GM19025 (cell line): ENCODE data around the gene FITM1.
"Not testable (repeated sequence)": the region's sequence is repeated elsewhere in the genome, so short reads cannot be mapped to it uniquely, and the experiment has no call there.

ENCODE experiments used
- ATAC-seq: cut with Tn5 transposase; IDR thresholded peaks from one replicate; pipeline ENCODE4 v1.9.1; 2021; ENCODE audit warnings: mild to moderate bottlenecking, low read depth, moderate library complexity; ENCODE audit not compliant: unreplicated experiment

The FITM1 gene

GRCh38 chr14:24096545-24097181 lies 33.8 kb upstream of the FITM1 start:
- no peak for ATAC-seq

- ATAC-seq: no peak
Observed at GRCh38 chr14:24098229-24098926, 32.1 kb upstream of the FITM1 start.

- ATAC-seq: no peak
Observed at GRCh38 chr14:24098927-24099813, 31.3 kb upstream of the FITM1 start.

GRCh38 chr14:24100197-24100981 lies 30.1 kb upstream of the FITM1 start:
- no peak for ATAC-seq

- no peak for ATAC-seq
Observed at GRCh38 chr14:24100982-24101494, 29.4 kb upstream of the FITM1 start.

- no peak for ATAC-seq
Observed at GRCh38 chr14:24102357-24103048, 28.0 kb upstream of the FITM1 start.

- ATAC-seq: no peak
Observed at GRCh38 chr14:24103451-24103850, 27.0 kb upstream of the FITM1 start.

- not testable (repeated sequence) for ATAC-seq
Observed at GRCh38 chr14:24105609-24106239, 24.7 kb upstream of the FITM1 start.

GRCh38 chr14:24106672-24107271 lies 23.7 kb upstream of the FITM1 start:
- ATAC-seq: no peak

GRCh38 chr14:24108336-24108874 lies 22.1 kb upstream of the FITM1 start:
- peak; percentile 26 for ATAC-seq

GRCh38 chr14:24110060-24110459 lies 20.4 kb upstream of the FITM1 start:
- no peak for ATAC-seq

GRCh38 chr14:24110523-24110922 lies 19.9 kb upstream of the FITM1 start:
- ATAC-seq: no peak

- ATAC-seq: no peak
Observed at GRCh38 chr14:24113379-24113800, 17.1 kb upstream of the FITM1 start.

- peak; percentile 24 for ATAC-seq
Observed at GRCh38 chr14:24113801-24114531, 16.5 kb upstream of the FITM1 start.

GRCh38 chr14:24114532-24115421 lies 15.7 kb upstream of the FITM1 start, which contains the start of the genes DCAF11 and NRL:
TSS of gene DCAF11 (plus strand) at chr14:24114777. CDS start at chr14:24115595, 818 bp downstream.
TSS of gene NRL (minus strand) at chr14:24114949. CDS start at chr14:24082848, 32,101 bp downstream.
- peak; percentile 77 for ATAC-seq

- ATAC-seq: no peak
Observed at GRCh38 chr14:24115422-24116127, 14.9 kb upstream of the FITM1 start.
